Endothelial cell (in vitro differentiated cells): Measurements from ENCODE around the gene ZNF423. TPM values are rescaled to one million over a fixed set of nuclear protein-coding genes. Genes with fewer than 3 reads are reported as not detected.

Source experiments
- DNase-seq: peaks from one replicate; pipeline ENCODE4 v3.0.0; 2021; ENCODE audit warnings: low spot score
- H3K27ac Mint-ChIP-seq: one replicate; pipeline ENCODE4 v1.8.0; 2021; ENCODE audit warnings: mixed read lengths, inconsistent platforms; ENCODE audit not compliant: unreplicated experiment
- H3K27me3 Mint-ChIP-seq: one replicate; pipeline ENCODE4 v1.8.0; 2021; ENCODE audit warnings: mild to moderate bottlenecking, moderate library complexity, mixed read lengths, inconsistent platforms; ENCODE audit not compliant: unreplicated experiment
- H3K36me3 Mint-ChIP-seq: one replicate; pipeline ENCODE4 v1.8.0; 2021; ENCODE audit warnings: mild to moderate bottlenecking, low read depth, mixed read lengths, inconsistent platforms; ENCODE audit not compliant: unreplicated experiment
- H3K4me1 Mint-ChIP-seq: one replicate; pipeline ENCODE4 v1.8.0; 2021; ENCODE audit warnings: mild to moderate bottlenecking, mixed read lengths, inconsistent platforms; ENCODE audit not compliant: unreplicated experiment
- H3K4me3 Mint-ChIP-seq: one replicate; pipeline ENCODE4 v1.8.0; 2021; ENCODE audit warnings: mild to moderate bottlenecking, mixed read lengths, inconsistent platforms; ENCODE audit not compliant: unreplicated experiment
- H3K9me3 Mint-ChIP-seq: one replicate; pipeline ENCODE4 v1.8.0; 2021; ENCODE audit warnings: mixed read lengths, inconsistent platforms; ENCODE audit not compliant: unreplicated experiment
- total RNA-seq: library from RNA; stranded (reverse); fragmentation: NEBNext Ultra II Directional; extraction: Animal tissue kit (Norgen Biotek cat#: 25700); gene quantifications from one replicate; pipeline ENCODE4 v1.2.1, GENCODE V29; 2021; ENCODE audit not compliant: unreplicated experiment
- TF ChIP-seq, protein P1 (sequence below): fragments of 200-600 bp; sonication (generic); IDR thresholded peaks from one replicate; pipeline ENCODE4 v1.5.0; 2021; ENCODE audit warnings: antibody characterized with exemption; ENCODE audit not compliant: unreplicated experiment

The ZNF423 gene
- total RNA-seq, 1 donor from 2014 or later, result 44.8 TPM

DNA sequence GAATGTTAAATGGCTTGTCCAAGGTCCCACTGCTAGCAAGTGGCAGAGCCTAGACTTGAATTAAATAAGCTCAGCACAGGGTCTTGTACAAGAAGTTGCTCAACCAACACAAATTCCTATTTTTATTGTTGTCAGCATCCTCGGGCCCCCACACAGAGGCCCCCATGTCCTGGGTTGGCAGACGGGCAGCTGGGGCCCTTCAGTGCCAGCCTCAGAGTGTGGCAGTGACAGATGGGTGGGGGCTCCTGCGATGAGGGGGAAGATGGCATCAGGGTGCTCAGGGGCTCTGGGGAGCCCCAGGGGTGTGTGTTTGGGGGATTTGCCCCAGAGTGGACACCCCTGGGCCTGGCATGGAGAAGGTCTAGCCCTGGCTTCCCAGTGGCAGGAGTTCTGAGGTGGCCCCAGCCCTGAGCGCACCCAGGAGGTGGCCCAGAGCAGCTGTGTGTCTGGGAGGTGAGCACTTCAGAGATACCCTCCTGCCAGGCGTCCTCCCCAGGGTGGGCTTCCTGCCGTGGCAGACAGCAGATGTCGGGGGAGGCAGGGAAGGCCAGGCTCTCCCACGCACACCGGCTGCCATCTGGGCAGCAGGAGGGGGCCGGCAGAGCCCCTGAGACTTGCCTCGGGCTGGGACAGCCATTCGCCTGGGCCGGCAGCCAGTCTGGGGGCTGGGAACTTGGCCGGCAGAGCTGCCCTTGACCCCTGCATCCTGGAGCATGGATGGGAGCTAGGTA is 331.5 kb downstream of the ZNF423 start:
- Mint-ChIP-seq H3K4me3 (peak overlapping the region; percentile 69), H3K36me3 (peaks cover 19% of the 10 kb centered on the region), H3K9me3 (no peaks in the 10 kb centered on the region), H3K27me3 (peaks cover 5% of the 10 kb centered on the region), H3K27ac (no peak overlapping the region), H3K4me1 (no peaks in the 10 kb centered on the region)
- TF ChIP-seq, protein P1, sequence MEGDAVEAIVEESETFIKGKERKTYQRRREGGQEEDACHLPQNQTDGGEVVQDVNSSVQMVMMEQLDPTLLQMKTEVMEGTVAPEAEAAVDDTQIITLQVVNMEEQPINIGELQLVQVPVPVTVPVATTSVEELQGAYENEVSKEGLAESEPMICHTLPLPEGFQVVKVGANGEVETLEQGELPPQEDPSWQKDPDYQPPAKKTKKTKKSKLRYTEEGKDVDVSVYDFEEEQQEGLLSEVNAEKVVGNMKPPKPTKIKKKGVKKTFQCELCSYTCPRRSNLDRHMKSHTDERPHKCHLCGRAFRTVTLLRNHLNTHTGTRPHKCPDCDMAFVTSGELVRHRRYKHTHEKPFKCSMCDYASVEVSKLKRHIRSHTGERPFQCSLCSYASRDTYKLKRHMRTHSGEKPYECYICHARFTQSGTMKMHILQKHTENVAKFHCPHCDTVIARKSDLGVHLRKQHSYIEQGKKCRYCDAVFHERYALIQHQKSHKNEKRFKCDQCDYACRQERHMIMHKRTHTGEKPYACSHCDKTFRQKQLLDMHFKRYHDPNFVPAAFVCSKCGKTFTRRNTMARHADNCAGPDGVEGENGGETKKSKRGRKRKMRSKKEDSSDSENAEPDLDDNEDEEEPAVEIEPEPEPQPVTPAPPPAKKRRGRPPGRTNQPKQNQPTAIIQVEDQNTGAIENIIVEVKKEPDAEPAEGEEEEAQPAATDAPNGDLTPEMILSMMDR, result no peak
- no peak for DNase-seq

DNA sequence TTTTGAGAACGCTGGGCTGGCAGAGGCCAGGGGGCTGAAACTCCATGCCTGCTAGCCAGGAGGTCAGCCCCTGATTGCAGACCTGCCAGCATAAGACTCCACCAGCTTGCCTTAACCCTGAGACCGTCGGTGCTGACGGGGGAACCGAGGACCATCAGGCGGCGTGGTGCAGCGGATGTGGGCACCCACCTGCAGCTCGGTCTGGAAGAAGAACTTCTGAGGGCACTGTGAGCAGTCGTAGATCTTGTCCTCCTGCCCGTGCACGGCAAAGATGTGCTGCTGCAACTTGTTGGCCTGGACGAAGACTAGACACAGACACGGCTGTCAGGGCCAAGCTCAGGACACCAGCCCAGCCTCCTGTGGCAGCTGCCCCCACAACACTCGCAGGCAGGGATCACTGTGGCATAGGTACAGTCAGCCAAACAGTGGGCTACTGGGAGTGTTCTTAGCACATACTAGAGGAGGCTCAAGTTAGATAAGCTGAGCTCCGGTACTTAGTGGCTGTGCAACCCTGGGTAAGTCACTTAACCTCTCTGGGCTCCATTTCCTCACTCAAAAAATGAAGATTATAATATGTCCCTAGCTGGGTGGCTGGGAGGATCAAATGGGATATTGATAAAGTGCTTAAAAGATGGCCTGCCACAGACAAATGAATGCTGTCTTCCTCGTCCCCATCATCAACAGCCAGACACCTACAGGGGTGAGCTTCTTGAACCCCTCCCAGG is 332.3 kb downstream of the ZNF423 start:
- Mint-ChIP-seq H3K9me3 (no peaks in the 10 kb centered on the region), H3K27me3 (peaks cover 5% of the 10 kb centered on the region), H3K36me3 (peaks cover 19% of the 10 kb centered on the region)

DNA sequence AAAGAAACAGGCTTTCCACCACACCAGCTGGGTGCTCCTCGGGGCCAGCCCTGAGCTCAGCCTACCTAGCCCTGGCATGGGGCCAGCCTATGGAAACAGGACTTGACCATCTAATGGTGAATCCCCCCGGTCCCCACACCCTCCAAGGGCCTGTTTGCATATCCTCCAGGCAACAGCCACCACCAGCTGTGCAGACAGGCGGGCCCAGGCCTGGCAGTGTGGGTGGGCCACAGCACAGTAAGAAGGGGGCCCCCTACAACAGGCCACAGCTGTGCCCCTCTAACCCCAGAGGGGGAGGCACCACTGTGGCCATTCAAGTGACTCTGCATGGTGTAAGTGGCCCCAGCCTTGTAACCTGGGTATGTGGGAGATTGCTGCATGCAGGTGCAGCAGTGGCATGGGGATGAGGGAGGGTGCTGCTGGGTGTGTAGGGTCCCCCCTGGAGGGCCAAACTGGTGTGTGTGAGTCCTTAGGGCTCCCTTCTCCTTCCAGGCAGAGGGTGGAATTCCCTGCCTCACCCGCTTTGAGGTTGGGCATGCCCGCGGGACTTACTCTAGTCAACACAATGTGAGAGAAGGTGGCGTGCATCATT is 334.1 kb downstream of the ZNF423 start:
- TF ChIP-seq, protein P1, result no peak
- no peaks in the 10 kb centered on the region for H3K4me1 Mint-ChIP-seq
- peaks cover 7% of the 10 kb centered on the region for H3K27me3 Mint-ChIP-seq

More for the DNA sequence above, 332.3 kb downstream of the ZNF423 start:
- Mint-ChIP-seq H3K4me3 (peak overlapping the region; percentile 69), H3K4me1 (no peaks in the 10 kb centered on the region), H3K27ac (no peak overlapping the region)
- no peak for DNase-seq
- TF ChIP-seq, protein P1, result no peak

DNA sequence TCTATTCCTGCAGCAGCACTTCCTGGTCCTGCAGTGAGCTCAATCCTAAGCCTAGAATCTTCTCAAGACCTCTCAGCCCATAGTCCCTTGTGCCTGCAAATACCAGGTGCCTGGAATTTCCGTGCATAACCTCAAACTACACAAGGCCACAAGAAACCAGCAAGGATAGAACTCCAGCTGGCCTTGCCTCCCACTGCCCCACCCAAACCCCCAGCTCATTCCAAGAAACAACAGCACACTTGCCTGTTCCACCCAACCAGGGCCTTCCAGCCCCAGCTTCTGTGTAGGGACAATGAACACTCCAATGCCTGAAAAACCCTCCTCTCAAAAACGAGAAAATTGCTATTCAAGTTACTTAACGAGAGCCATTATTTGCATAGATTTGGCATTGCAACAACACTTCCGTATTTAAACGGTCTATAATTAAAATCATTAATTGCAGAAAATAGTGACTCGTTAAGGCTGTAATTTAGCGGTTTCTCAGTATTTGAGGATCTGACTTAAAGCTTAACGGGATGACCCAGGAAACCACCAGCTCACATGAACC is 335.3 kb downstream of the ZNF423 start:
- TF ChIP-seq, protein P1, result no peak
- Mint-ChIP-seq H3K27me3 (peaks cover 4% of the 10 kb centered on the region), H3K27ac (no peak overlapping the region), H3K4me3 (no peak overlapping the region), H3K4me1 (no peaks in the 10 kb centered on the region), H3K9me3 (no peaks in the 10 kb centered on the region), H3K36me3 (peaks cover 19% of the 10 kb centered on the region)
- DNase-seq, result no peak

More for the DNA sequence above, 334.1 kb downstream of the ZNF423 start:
- no peaks in the 10 kb centered on the region for H3K9me3 Mint-ChIP-seq
- H3K4me3 Mint-ChIP-seq, result no peak overlapping the region
- DNase-seq, result no peak
- H3K27ac Mint-ChIP-seq, result no peak overlapping the region
- H3K36me3 Mint-ChIP-seq, result peaks cover 19% of the 10 kb centered on the region
